ENCODE data around the gene CLCN7. TPM values are rescaled to one million over a fixed set of nuclear protein-coding genes. Genes with fewer than 3 reads are reported as not detected.
"Not testable (repeated sequence)": the region's sequence is repeated elsewhere in the genome, so short reads cannot be mapped to it uniquely, and the experiment has no call there.

CLCN7 gene
- polyA plus RNA-seq, 2 donors: 18.7 to 33.1 TPM

DNA sequence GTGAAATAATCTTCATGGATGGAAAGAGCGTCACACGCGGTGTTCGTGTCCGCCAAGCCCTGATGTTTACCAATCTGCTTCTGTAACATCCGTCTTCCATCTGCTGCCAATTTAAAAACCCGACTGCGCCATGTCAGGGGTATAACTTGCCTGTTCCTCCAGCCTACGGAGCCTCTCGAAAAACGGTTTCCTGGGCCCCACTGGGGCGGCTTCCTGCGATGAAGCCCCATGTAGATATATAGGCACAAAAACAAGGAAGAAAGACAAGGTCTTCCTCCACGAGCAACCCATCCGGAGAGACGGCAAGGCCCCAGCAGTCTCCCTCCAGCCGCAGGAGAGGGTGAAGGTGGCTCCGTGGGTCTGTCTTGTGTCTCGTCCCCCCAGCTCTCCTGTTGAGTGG lies 13.8 kb upstream of the CLCN7 start, which contains the start of gene PTX4:
TSS of gene PTX4 (minus strand) at position 326 of the 400 bp plus-strand sequence. CDS start at position 291, 35 bp downstream.
- Histone ChIP-seq H3K4me3 (ENCODE audit: low read depth in 1 of 2, low read length in 2 of 2) (no peak within 1 kb of the TSS), H3K9me3 (ENCODE audit: control insufficient read depth in 2 of 2, insufficient read depth in 1 of 2, low read depth in 1 of 2, low read length in 1 of 2) (no peaks in the 10 kb centered on the region), H3K4me1 (ENCODE audit: control insufficient read depth in 2 of 2, insufficient read depth in 2 of 2, low read length in 1 of 2) (peaks cover 0 to 5% of the 10 kb centered on the region in 2 donors), H3K27ac (ENCODE audit: low read depth in 2 of 2, low read length in 1 of 2) (no peak within 1 kb of the TSS), H3K27me3 (ENCODE audit: control insufficient read depth in 1 of 2, insufficient read depth in 2 of 2, low read length in 2 of 2) (no peaks in the 10 kb centered on the region), H3K36me3 (ENCODE audit: control insufficient read depth in 2 of 2, insufficient read depth in 2 of 2, low read length in 1 of 2) (no peaks in the 10 kb centered on the region)
- WGBS, 2 donors: 82 to 84% methylated on average over 19 of the region's 19 CpGs

DNA sequence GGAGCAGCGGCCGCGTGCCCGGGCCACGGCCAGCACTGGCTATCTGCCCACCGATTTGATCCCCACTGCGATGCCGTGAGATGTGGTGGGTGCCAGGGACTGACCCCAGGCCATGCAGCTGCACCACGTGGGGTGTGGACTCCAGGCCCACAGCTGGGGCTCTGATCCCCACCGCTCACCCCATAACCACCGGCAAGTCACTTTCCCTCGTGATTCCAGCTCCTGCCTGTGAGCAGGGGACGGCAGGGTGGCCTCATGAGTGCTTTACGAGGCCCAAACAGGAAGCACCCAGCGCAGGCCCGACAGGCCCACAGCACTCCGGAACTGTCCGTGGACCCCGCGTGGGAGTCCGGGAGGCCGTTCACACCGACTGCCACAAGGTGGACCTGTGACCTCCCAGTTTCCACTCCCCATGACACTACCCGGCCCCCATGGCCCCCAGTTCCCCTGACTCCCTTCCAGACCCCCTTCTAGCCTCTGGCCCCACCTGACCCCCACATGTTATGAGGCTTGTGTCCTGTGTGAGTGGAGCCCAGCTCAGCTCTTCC lies 13.3 kb upstream of the CLCN7 start:
- Histone ChIP-seq H3K9me3 (ENCODE audit: control insufficient read depth in 2 of 2, insufficient read depth in 1 of 2, low read depth in 1 of 2, low read length in 1 of 2) (no peaks in the 10 kb centered on the region), H3K4me3 (ENCODE audit: low read depth in 1 of 2, low read length in 2 of 2) (no peak overlapping the region), H3K27ac (ENCODE audit: low read depth in 2 of 2, low read length in 1 of 2) (no peak overlapping the region), H3K36me3 (ENCODE audit: control insufficient read depth in 2 of 2, insufficient read depth in 2 of 2, low read length in 1 of 2) (no peaks in the 10 kb centered on the region), H3K27me3 (ENCODE audit: control insufficient read depth in 1 of 2, insufficient read depth in 2 of 2, low read length in 2 of 2) (no peaks in the 10 kb centered on the region), H3K4me1 (ENCODE audit: control insufficient read depth in 2 of 2, insufficient read depth in 2 of 2, low read length in 1 of 2) (peaks cover 0 to 5% of the 10 kb centered on the region in 2 donors)
- 86 to 87% methylated on average over 24 of the region's 24 CpGs for WGBS, 2 donors

DNA sequence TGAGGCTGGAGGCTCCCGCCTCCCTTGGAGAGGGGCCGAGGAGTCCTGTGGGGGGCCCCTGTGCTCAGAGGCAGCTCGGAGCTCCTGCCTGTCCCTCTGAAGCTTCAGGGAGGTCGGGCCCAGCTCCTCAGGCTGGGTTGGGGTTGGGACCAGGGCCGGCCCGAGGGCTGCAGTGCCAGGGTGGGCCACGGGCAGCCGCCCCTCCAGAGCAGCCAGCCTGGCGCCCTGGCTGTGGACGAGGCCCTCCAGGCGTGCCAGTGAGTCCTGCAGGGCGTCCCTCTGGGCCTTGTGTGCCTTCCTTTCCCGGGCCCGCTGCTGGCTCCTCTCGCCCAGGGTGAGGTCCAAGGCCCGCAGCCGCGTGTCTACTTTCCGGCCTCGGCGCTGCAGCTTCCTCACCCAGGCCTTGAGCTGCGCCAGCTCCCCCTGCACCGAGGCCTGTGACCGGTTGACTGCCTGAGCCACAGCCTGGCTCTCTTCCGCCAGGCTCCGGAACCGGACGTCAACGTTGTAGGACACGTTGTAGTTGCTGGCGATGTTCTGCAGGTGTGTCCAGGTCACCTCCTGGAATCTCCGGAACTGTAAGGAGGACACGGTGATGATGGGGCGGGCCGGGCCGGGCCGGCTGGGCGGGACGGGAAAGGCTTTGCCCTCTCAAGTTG lies 12.7 kb upstream of the CLCN7 start:
- H3K4me1 ChIP-seq (ENCODE audit: control insufficient read depth in 2 of 2, insufficient read depth in 2 of 2, low read length in 1 of 2): peaks cover 0 to under 1% of the 10 kb centered on the region in 2 donors
- no peak overlapping the region for H3K27ac ChIP-seq (ENCODE audit: low read depth in 2 of 2, low read length in 1 of 2)
- no peak overlapping the region for H3K4me3 ChIP-seq (ENCODE audit: low read depth in 1 of 2, low read length in 2 of 2)
- H3K27me3 ChIP-seq (ENCODE audit: control insufficient read depth in 1 of 2, insufficient read depth in 2 of 2, low read length in 2 of 2): no peaks in the 10 kb centered on the region
- 86 to 87% methylated on average over 38 to 39 of the region's 39 CpGs for WGBS, 2 donors
- no peaks in the 10 kb centered on the region for H3K36me3 ChIP-seq (ENCODE audit: control insufficient read depth in 2 of 2, insufficient read depth in 2 of 2, low read length in 1 of 2)
- H3K9me3 ChIP-seq (ENCODE audit: control insufficient read depth in 2 of 2, insufficient read depth in 1 of 2, low read depth in 1 of 2, low read length in 1 of 2): no peaks in the 10 kb centered on the region

DNA sequence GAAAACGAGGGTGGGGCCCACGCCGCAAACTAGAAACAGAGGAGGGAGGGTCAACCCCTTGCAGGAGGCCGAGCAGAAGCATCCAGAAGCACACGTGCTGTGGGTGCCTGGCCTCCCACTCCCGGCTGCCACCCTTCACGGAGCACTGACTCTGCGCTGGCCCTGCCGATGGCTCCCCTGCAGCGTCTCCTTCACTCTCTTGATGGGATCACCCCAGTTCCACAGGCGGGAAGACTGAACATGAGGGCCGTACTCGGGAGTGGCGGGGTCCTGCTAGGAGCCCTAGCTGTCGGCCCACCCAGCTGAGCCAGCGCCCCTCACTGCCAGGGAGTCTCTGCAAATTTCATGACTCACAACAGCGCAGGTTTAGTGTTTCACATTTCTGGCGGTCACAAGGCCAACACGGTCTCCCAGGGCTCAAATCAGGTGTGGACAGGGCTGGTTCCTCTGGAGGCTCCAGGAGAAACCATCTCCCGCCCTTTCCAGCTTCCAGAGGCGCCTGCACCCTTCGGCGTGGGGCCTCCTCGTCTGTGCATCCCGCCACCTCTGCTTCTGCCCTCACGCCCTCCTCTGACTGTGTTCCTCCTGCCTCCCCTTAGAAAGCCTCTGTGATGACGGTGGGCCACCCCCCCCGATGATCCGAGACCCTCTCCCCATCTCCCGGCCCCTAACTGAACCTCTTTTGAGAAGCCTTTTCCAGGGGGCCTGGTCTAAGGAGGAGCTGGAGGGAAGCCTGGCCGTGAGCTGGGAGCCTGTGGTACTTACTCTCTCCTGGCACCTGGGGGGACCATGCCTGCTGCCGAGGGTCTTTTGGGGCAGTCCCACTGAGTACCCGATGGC lies 11.9 kb upstream of the CLCN7 start:
- no peaks in the 10 kb centered on the region for H3K27me3 ChIP-seq (ENCODE audit: control insufficient read depth in 1 of 2, insufficient read depth in 2 of 2, low read length in 2 of 2)
- H3K4me3 ChIP-seq (ENCODE audit: low read depth in 1 of 2, low read length in 2 of 2): no peak overlapping the region
- WGBS, 2 donors: 82% methylated on average over 33 of the region's 33 CpGs
- H3K4me1 ChIP-seq (ENCODE audit: control insufficient read depth in 2 of 2, insufficient read depth in 2 of 2, low read length in 1 of 2): no peaks in the 10 kb centered on the region
- no peaks in the 10 kb centered on the region for H3K9me3 ChIP-seq (ENCODE audit: control insufficient read depth in 2 of 2, insufficient read depth in 1 of 2, low read depth in 1 of 2, low read length in 1 of 2)
- no peaks in the 10 kb centered on the region for H3K36me3 ChIP-seq (ENCODE audit: control insufficient read depth in 2 of 2, insufficient read depth in 2 of 2, low read length in 1 of 2)
- no peak overlapping the region for H3K27ac ChIP-seq (ENCODE audit: low read depth in 2 of 2, low read length in 1 of 2)

DNA sequence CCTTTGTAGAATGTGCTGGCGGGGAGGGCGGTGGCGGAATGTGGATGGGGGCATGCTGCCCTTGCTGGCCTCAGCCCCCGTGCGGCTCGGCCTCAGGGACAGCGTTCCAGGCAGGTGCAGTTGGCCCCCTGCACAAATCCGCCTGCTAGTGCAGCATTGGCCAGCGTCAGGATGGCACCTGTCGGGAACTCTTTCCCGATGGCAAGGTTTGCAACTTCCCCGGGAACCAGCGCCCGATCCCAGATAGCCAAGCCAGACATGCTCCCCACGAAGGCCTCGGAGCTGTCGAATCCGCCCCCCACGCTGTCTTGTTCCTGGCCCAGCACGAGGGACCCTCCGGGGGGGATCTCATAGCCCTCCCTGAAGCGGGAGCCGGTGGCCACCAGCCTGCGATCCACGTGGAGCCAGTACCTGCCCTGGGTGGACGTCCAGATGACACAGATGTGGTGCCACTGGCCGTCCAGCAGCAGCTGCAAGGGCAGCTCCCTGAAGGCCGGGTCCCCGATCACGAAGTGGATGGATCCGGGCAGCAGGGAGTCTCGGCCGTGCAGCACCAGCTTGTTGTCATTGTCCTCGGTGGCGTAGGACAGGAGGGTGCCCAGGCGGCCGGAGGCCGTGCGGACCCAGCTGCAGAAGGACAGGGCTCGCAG lies 11.1 kb upstream of the CLCN7 start:
- H3K9me3 ChIP-seq (ENCODE audit: control insufficient read depth in 2 of 2, insufficient read depth in 1 of 2, low read depth in 1 of 2, low read length in 1 of 2): no peaks in the 10 kb centered on the region
- H3K36me3 ChIP-seq (ENCODE audit: control insufficient read depth in 2 of 2, insufficient read depth in 2 of 2, low read length in 1 of 2): no peaks in the 10 kb centered on the region
- no peak overlapping the region for H3K4me3 ChIP-seq (ENCODE audit: low read depth in 1 of 2, low read length in 2 of 2)
- WGBS, 2 donors: 91 to 92% methylated on average over 39 to 40 of the region's 40 CpGs
- H3K27me3 ChIP-seq (ENCODE audit: control insufficient read depth in 1 of 2, insufficient read depth in 2 of 2, low read length in 2 of 2): no peaks in the 10 kb centered on the region
- no peak overlapping the region for H3K27ac ChIP-seq (ENCODE audit: low read depth in 2 of 2, low read length in 1 of 2)
- H3K4me1 ChIP-seq (ENCODE audit: control insufficient read depth in 2 of 2, insufficient read depth in 2 of 2, low read length in 1 of 2): no peaks in the 10 kb centered on the region

DNA sequence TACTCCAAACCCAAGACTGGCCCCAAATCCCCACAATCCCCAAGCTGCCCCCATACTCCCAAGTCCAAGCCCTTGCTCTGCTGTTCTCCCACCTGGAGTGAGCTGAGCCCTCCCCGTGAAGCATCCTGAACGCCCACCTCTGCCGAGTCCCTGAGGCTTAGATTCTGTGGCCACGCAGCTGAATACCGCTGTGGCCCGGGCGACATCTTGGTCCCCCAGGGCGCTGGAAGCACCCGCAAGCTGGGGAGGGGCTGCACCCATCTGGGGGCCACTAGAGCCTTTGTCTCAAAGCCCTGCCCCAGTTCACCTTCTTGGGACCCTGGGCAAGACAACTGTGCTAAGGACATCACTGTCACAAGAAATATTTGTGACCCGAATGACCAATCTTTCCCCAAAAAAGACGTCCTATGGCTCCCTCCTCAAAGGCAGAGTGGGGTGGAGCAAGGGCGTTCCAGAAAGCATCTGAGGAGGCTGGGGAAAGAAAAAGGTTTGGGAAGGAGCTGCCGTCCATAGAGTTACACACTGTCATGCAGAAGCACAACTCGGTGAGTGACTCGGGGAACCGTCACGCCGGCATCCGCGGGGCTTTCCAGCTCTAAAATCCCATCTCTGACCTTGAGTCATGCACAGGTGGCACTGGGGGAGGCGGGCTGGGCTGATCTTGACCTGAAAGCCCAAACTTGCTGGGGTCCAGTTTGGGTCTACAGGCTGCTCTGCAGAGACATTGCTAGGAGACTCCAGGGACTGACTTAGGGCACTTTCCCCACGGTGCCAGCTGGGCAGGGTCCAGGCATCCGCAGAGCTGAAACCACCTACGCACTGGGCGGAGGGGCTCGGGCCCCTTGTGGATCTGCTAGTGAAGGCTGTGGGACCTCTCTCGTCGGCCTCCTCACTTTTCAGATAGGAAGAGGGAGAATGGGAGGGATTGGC lies 7.3 kb upstream of the CLCN7 start:
- WGBS, 2 donors: 74 to 77% methylated on average over 28 of the region's 28 CpGs
- no peaks in the 10 kb centered on the region for H3K9me3 ChIP-seq (ENCODE audit: control insufficient read depth in 2 of 2, insufficient read depth in 1 of 2, low read depth in 1 of 2, low read length in 1 of 2)
- H3K4me1 ChIP-seq (ENCODE audit: control insufficient read depth in 2 of 2, insufficient read depth in 2 of 2, low read length in 1 of 2): peaks cover 0 to 2% of the 10 kb centered on the region in 2 donors
- H3K36me3 ChIP-seq (ENCODE audit: control insufficient read depth in 2 of 2, insufficient read depth in 2 of 2, low read length in 1 of 2): no peaks in the 10 kb centered on the region
- no peak overlapping the region for H3K27ac ChIP-seq (ENCODE audit: low read depth in 2 of 2, low read length in 1 of 2)
- H3K4me3 ChIP-seq (ENCODE audit: low read depth in 1 of 2, low read length in 2 of 2): no peak overlapping the region
- H3K27me3 ChIP-seq (ENCODE audit: control insufficient read depth in 1 of 2, insufficient read depth in 2 of 2, low read length in 2 of 2): no peaks in the 10 kb centered on the region

DNA sequence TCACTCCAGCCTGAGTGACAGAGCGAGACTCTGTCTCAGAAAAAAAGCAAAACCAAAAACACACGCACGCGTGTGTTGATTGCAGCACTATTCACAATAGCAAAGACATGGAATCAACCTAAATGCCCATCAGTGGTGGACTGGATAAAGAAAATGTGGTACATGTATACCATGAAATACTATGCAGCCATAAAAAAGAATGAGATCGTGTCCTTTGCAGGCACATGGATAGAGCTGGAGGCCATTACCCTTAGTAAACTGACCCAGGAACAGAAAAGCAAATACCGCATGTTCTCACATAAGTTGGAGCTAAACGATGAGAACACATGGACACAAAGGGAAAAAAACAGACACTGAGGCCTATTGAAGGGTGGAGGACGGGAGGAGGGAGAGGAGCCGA lies 4.1 kb upstream of the CLCN7 start:
- not testable (repeated sequence) for H3K36me3 ChIP-seq (ENCODE audit: control insufficient read depth in 2 of 2, insufficient read depth in 2 of 2, low read length in 1 of 2); H3K4me1 ChIP-seq (ENCODE audit: control insufficient read depth in 2 of 2, insufficient read depth in 2 of 2, low read length in 1 of 2); H3K27ac ChIP-seq (ENCODE audit: low read depth in 2 of 2, low read length in 1 of 2); H3K9me3 ChIP-seq (ENCODE audit: control insufficient read depth in 2 of 2, insufficient read depth in 1 of 2, low read depth in 1 of 2, low read length in 1 of 2); H3K27me3 ChIP-seq (ENCODE audit: control insufficient read depth in 1 of 2, insufficient read depth in 2 of 2, low read length in 2 of 2); H3K4me3 ChIP-seq (ENCODE audit: low read depth in 1 of 2, low read length in 2 of 2)
- 96 to 98% methylated on average over 9 of the region's 9 CpGs for WGBS, 2 donors

DNA sequence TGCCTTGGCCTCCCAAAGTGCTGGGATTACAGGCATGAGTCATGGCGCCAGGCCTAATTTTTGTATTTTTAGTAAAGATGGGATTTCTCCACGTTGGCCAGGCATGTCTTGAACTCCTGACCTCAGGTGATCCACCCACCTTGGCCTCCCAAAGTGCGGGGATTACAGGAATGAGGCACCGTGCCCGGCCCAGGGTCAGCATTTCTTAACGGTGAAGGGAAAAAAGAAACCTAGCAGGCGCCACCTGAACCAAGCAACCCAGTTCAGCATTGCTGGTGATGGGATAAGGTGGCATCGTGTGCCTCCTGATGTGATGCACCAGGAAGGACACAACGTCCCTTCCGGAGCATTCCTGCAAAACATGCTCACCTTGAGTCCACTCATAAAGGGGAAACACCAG lies 2.2 kb upstream of the CLCN7 start:
- H3K9me3 ChIP-seq (ENCODE audit: control insufficient read depth in 2 of 2, insufficient read depth in 1 of 2, low read depth in 1 of 2, low read length in 1 of 2): no peaks in the 10 kb centered on the region
- no peak overlapping the region for H3K27ac ChIP-seq (ENCODE audit: low read depth in 2 of 2, low read length in 1 of 2)
- peaks cover 0 to 5% of the 10 kb centered on the region in 2 donors for H3K4me1 ChIP-seq (ENCODE audit: control insufficient read depth in 2 of 2, insufficient read depth in 2 of 2, low read length in 1 of 2)
- H3K27me3 ChIP-seq (ENCODE audit: control insufficient read depth in 1 of 2, insufficient read depth in 2 of 2, low read length in 2 of 2): no peaks in the 10 kb centered on the region
- WGBS, 2 donors: 90 to 91% methylated on average over 10 of the region's 10 CpGs
- H3K4me3 ChIP-seq (ENCODE audit: low read depth in 1 of 2, low read length in 2 of 2): no peak overlapping the region
- H3K36me3 ChIP-seq (ENCODE audit: control insufficient read depth in 2 of 2, insufficient read depth in 2 of 2, low read length in 1 of 2): no peaks in the 10 kb centered on the region
